ENCODE measurements around the gene OPCML.

Gene OPCML

GRCh38 chr11:133156986-133157745 lies 375.1 kb downstream of the OPCML start:
- Histone ChIP-seq H2AFZ (ENCODE audit: low read depth) (no peak overlapping the region), H3K4me1 (ENCODE audit: low read depth, poor library complexity, severe bottlenecking) (no peaks in the 10 kb centered on the region), H3K9ac (no peak overlapping the region), H3K79me2 (ENCODE audit: insufficient read depth, low read depth) (no peaks in the 10 kb centered on the region), H3K4me3 (IDR thresholded peaks at IDR 0.05; ENCODE audit: insufficient read depth, low read depth, low read length) (no peak overlapping the region), H3K27ac (no peak overlapping the region), H3K27me3 (ENCODE audit: insufficient read depth, low read depth) (no peaks in the 10 kb centered on the region), H3K36me3 (ENCODE audit: insufficient read depth) (no peaks in the 10 kb centered on the region), H4K20me1 (ENCODE audit: insufficient read depth) (no peaks in the 10 kb centered on the region), H3K4me2 (no peak overlapping the region)
- TF ChIP-seq CTCF (conservative IDR thresholded peaks at IDR 0.05; ENCODE audit: low read depth, low read length), result no peak

GRCh38 chr11:133154781-133155180 lies 377.5 kb downstream of the OPCML start:
- H3K79me2 ChIP-seq (ENCODE audit: insufficient read depth, low read depth), result no peaks in the 10 kb centered on the region
- no peak overlapping the region for H3K27ac ChIP-seq
- no peaks in the 10 kb centered on the region for H3K36me3 ChIP-seq (ENCODE audit: insufficient read depth)
- no peak overlapping the region for H3K4me3 ChIP-seq (IDR thresholded peaks at IDR 0.05; ENCODE audit: insufficient read depth, low read depth, low read length)
- H2AFZ ChIP-seq (ENCODE audit: low read depth), result no peak overlapping the region
- no peak overlapping the region for H3K4me2 ChIP-seq
- TF ChIP-seq CTCF (conservative IDR thresholded peaks at IDR 0.05; ENCODE audit: low read depth, low read length), result no peak
- H3K9ac ChIP-seq, result no peak overlapping the region
- no peaks in the 10 kb centered on the region for H4K20me1 ChIP-seq (ENCODE audit: insufficient read depth)
- H3K4me1 ChIP-seq (ENCODE audit: low read depth, poor library complexity, severe bottlenecking), result no peaks in the 10 kb centered on the region
- no peaks in the 10 kb centered on the region for H3K27me3 ChIP-seq (ENCODE audit: insufficient read depth, low read depth)

- H3K27ac ChIP-seq, result no peak overlapping the region
- H3K4me3 ChIP-seq (IDR thresholded peaks at IDR 0.05; ENCODE audit: insufficient read depth, low read depth, low read length), result no peak overlapping the region
- H3K4me1 ChIP-seq (ENCODE audit: low read depth, poor library complexity, severe bottlenecking), result no peaks in the 10 kb centered on the region
- no peaks in the 10 kb centered on the region for H3K36me3 ChIP-seq (ENCODE audit: insufficient read depth)
- H4K20me1 ChIP-seq (ENCODE audit: insufficient read depth), result no peaks in the 10 kb centered on the region
- H3K27me3 ChIP-seq (ENCODE audit: insufficient read depth, low read depth), result no peaks in the 10 kb centered on the region
- H2AFZ ChIP-seq (ENCODE audit: low read depth), result no peak overlapping the region
- H3K9ac ChIP-seq, result no peak overlapping the region
- no peaks in the 10 kb centered on the region for H3K79me2 ChIP-seq (ENCODE audit: insufficient read depth, low read depth)
- H3K4me2 ChIP-seq, result no peak overlapping the region
- no peak for TF ChIP-seq CTCF (conservative IDR thresholded peaks at IDR 0.05; ENCODE audit: low read depth, low read length)
Observed at GRCh38 chr11:133154076-133154475, 378.2 kb downstream of the OPCML start.

GRCh38 chr11:133153031-133153430 lies 379.3 kb downstream of the OPCML start:
- no peaks in the 10 kb centered on the region for H3K4me1 ChIP-seq (ENCODE audit: low read depth, poor library complexity, severe bottlenecking)
- H4K20me1 ChIP-seq (ENCODE audit: insufficient read depth), result no peaks in the 10 kb centered on the region
- no peak overlapping the region for H2AFZ ChIP-seq (ENCODE audit: low read depth)
- no peak overlapping the region for H3K4me2 ChIP-seq
- no peaks in the 10 kb centered on the region for H3K79me2 ChIP-seq (ENCODE audit: insufficient read depth, low read depth)
- H3K9ac ChIP-seq, result no peak overlapping the region
- H3K4me3 ChIP-seq (IDR thresholded peaks at IDR 0.05; ENCODE audit: insufficient read depth, low read depth, low read length), result no peak overlapping the region
- H3K36me3 ChIP-seq (ENCODE audit: insufficient read depth), result no peaks in the 10 kb centered on the region
- TF ChIP-seq CTCF (conservative IDR thresholded peaks at IDR 0.05; ENCODE audit: low read depth, low read length), result no peak
- no peak overlapping the region for H3K27ac ChIP-seq
- H3K27me3 ChIP-seq (ENCODE audit: insufficient read depth, low read depth), result no peaks in the 10 kb centered on the region

Measured in KMS-11 (cell line).